HCT116 (cell line): ENCODE data around the gene SLC6A19. TPM values are rescaled to one million over a fixed set of nuclear protein-coding genes. Genes with fewer than 3 reads are reported as not detected.

Experiments
- ATAC-seq: fragments of 200-7000 bp; cut with Tn5 transposase; 2 replicates; pipeline ENCODE4 v1.9.1; 2020; ENCODE audit warnings: mild to moderate bottlenecking, moderate library complexity
- BruUV-seq: library from RNA; stranded (reverse); fragments of 400-500 nt; replicated peaks from 2 replicates; lab custom pipeline; 2021; lab: Mats Ljungman, UMichigan
- CTCF ChIA-PET: fragments of 300-600 bp; sonication (Branson Sonifier 250); formaldehyde crosslinking; loops from one replicate; lab custom pipeline; 2021; ENCODE audit warnings: antibody characterized with exemption; lab: Charles Lee
- POLR2A ChIA-PET: fragments of 300-600, 350-600 bp; sonication (Branson Sonifier 250); formaldehyde crosslinking; loops from one replicate; lab custom pipeline; 2021; ENCODE audit warnings: antibody characterized with exemption; lab: Charles Lee
- RAD21 ChIA-PET, 2 experiments: fragments of 300-600 bp; sonication (Branson Sonifier 250); formaldehyde crosslinking; loops; one replicate each; lab custom pipeline; 2023; ENCODE audit warnings: low total read pairs in 2 of 2; ENCODE audit not compliant: uncharacterized antibody in 2 of 2, unreplicated experiment in 2 of 2, low non-redundant PET in 1 of 2; lab: Charles Lee
- DNase-seq: peaks from one replicate; pipeline ENCODE4 v3.0.0-alpha.2; 2010; ENCODE audit warnings: low read depth, low spot score
- H2AFZ ChIP-seq: fragments of 200-600 bp; shearing (Covaris generic), sonication (generic); 2 replicates; pipeline ENCODE4 v1.6.1; 2017; ENCODE audit warnings: low read depth, mixed run types, mixed read lengths, antibody characterized with exemption, low read length; ENCODE audit not compliant: poor library complexity, severe bottlenecking
- H3K27ac ChIP-seq: 2 replicates; pipeline ENCODE4 v1.5.1; 2012; ENCODE audit warnings: low read depth, low read length
- H3K27me3 ChIP-seq: fragments of 200-600 bp; sonication (generic); 2 replicates; pipeline ENCODE4 v1.6.1; 2016; ENCODE audit warnings: mixed run types, low read length, mixed read lengths; ENCODE audit not compliant: insufficient read depth
- H3K36me3 ChIP-seq, 2 experiments: fragments of 200-500 bp in 1 of 2; fragments of 200-600 bp in 1 of 2; sonication (Bioruptor generic) in 1 of 2; sonication (generic) in 1 of 2; 2 replicates each; pipeline versions ENCODE4 v1.5.1 to v1.6.1; 2014 to 2016; ENCODE audit warnings: low read length in 2 of 2, inconsistent platforms in 1 of 2, mixed read lengths in 1 of 2, mixed run types in 1 of 2; ENCODE audit not compliant: insufficient read depth in 2 of 2, control insufficient read depth in 1 of 2
- H3K4me1 ChIP-seq, 2 experiments: fragments of 200-600 bp in 1 of 2; sonication (generic) in 1 of 2; 2 replicates each; pipeline versions ENCODE4 v1.5.1 to v1.6.1; 2012 to 2017; ENCODE audit warnings: low read length in 2 of 2, inconsistent platforms in 1 of 2, mild to moderate bottlenecking in 1 of 2, mixed read lengths in 1 of 2, mixed run types in 1 of 2, moderate library complexity in 1 of 2; ENCODE audit not compliant: insufficient read depth in 2 of 2, control insufficient read depth in 1 of 2
- H3K4me2 ChIP-seq: fragments of 200-600 bp; sonication (generic); 2 replicates; pipeline ENCODE4 v1.6.1; 2017; ENCODE audit warnings: mixed run types, low read length, mixed read lengths
- H3K4me3 ChIP-seq, 2 experiments: fragments of 200-600 bp in 1 of 2; sonication (generic) in 1 of 2; replicated peaks in 1 of 2; 2 replicates each; pipeline ENCODE4 v1.5.1; 2011 to 2016; ENCODE audit warnings: low read length in 2 of 2, control low read depth in 1 of 2, low read depth in 1 of 2, mild to moderate bottlenecking in 1 of 2, mixed read lengths in 1 of 2, mixed run types in 1 of 2
- H3K79me2 ChIP-seq: fragments of 200-600 bp; sonication (generic); 2 replicates; pipeline ENCODE4 v1.6.1; 2017; ENCODE audit warnings: mild to moderate bottlenecking, mixed run types, low read length, moderate library complexity, mixed read lengths; ENCODE audit not compliant: insufficient read depth
- H3K9ac ChIP-seq: fragments of 200-600 bp; sonication (generic); 2 replicates; pipeline ENCODE4 v1.6.1; 2016; ENCODE audit warnings: low read length, mixed read lengths
- H3K9me2 ChIP-seq: fragments of 200-600 bp; sonication (generic), shearing (Covaris generic); 2 replicates; pipeline ENCODE4 v1.6.1; 2017; ENCODE audit warnings: mixed run types, mild to moderate bottlenecking, moderate library complexity; ENCODE audit not compliant: insufficient read depth
- H3K9me3 ChIP-seq, 2 experiments: fragments of 200-500 bp in 1 of 2; fragments of 200-600 bp in 1 of 2; sonication (Bioruptor generic) in 1 of 2; sonication (generic) in 1 of 2; 2 replicates each; pipeline ENCODE4 v1.6.1; 2014 to 2017; ENCODE audit warnings: low read length in 2 of 2, mixed read lengths in 2 of 2, inconsistent platforms in 1 of 2, low read depth in 1 of 2, mild to moderate bottlenecking in 1 of 2, mixed run types in 1 of 2, moderate library complexity in 1 of 2; ENCODE audit not compliant: control insufficient read depth in 1 of 2, insufficient read depth in 1 of 2
- H4K20me1 ChIP-seq: fragments of 200-600 bp; sonication (generic), shearing (Covaris generic); 2 replicates; pipeline ENCODE4 v1.6.1; 2017; ENCODE audit warnings: mixed run types, mild to moderate bottlenecking, moderate library complexity; ENCODE audit not compliant: insufficient read depth
- CEBPB ChIP-seq: IDR thresholded peaks from 2 replicates; pipeline ENCODE4 v1.6.1; 2012; ENCODE audit warnings: low read depth
- CTCF ChIP-seq, 3 experiments: fragments of 200-600 bp in 1 of 3; sonication (generic) in 1 of 3; IDR thresholded peaks in 2 of 3; conservative IDR thresholded peaks in 1 of 3; 2 replicates each; pipeline ENCODE4 v1.5.1; 2012 to 2017; ENCODE audit warnings: low read depth in 2 of 3, low read length in 2 of 3, antibody characterized with exemption in 1 of 3, borderline replicate concordance in 1 of 3, control low read depth in 1 of 3, mild to moderate bottlenecking in 1 of 3, mixed read lengths in 1 of 3, mixed run types in 1 of 3, moderate library complexity in 1 of 3; ENCODE audit not compliant: insufficient read depth in 1 of 3
- EZH2phosphoT487 ChIP-seq: fragments of 200-600 bp; IDR thresholded peaks from 2 replicates; pipeline ENCODE4 v1.6.1; 2018; ENCODE audit warnings: antibody characterized with exemption, borderline replicate concordance
- REST ChIP-seq: IDR thresholded peaks from 2 replicates; pipeline ENCODE4 v1.6.1; 2012; ENCODE audit warnings: low read depth
- YY1 ChIP-seq: IDR thresholded peaks from 2 replicates; pipeline ENCODE4 v1.6.1; 2011; ENCODE audit warnings: low read length, low read depth, moderate library complexity, mild to moderate bottlenecking; ENCODE audit not compliant: insufficient replicate concordance; ENCODE audit errors: extremely low read depth
- ZNF274 ChIP-seq: fragments of 200-500 bp; sonication (Bioruptor generic); IDR thresholded peaks from 2 replicates; pipeline ENCODE4 v1.6.1; 2014; ENCODE audit warnings: mild to moderate bottlenecking, low read depth, low read length, inconsistent platforms
- intact Hi-C: fragments of 100-400 bp; cut with micrococcal nuclease; formaldehyde crosslinking; loops from 2 replicates; pipeline ENCODE4 v1.10.0; 2022
- total RNA-seq: library from RNA; stranded (reverse); gene quantifications from one replicate; pipeline ENCODE4 v1.2.1, GENCODE V29; 2021; ENCODE audit not compliant: unreplicated experiment

SLC6A19 gene
- total RNA-seq, 1 experiment from 2014 or later, result not detected

- Histone ChIP-seq H3K4me3 (no peak overlapping the region), H3K9ac (no peak overlapping the region), H3K9me3 (no peaks in the 10 kb centered on the region), H4K20me1 (no peaks in the 10 kb centered on the region), H3K36me3 (no peaks in the 10 kb centered on the region), H3K27ac (no peak overlapping the region), H3K4me2 (no peak overlapping the region), H3K9me2 (no peaks in the 10 kb centered on the region), H3K79me2 (no peaks in the 10 kb centered on the region), H3K27me3 (no peaks in the 10 kb centered on the region), H3K4me1 (peaks cover 0 to 5% of the 10 kb centered on the region in 2 experiments; a peak in 1 of 4 replicates), H2AFZ (no peak overlapping the region)
- ChIA-PET POLR2A (no interaction called here), RAD21 (no interaction called here), CTCF (no interaction called here)
- no peak for TF ChIP-seq EZH2phosphoT487
- no peak for TF ChIP-seq CTCF (IDR thresholded peaks at IDR 0.05 in 2 of 3, conservative IDR thresholded peaks at IDR 0.05 in 1 of 3; ENCODE audit: borderline replicate concordance in 1 of 3, insufficient read depth in 1 of 3, low read depth in 2 of 3, low read length in 2 of 3)
- no peak for TF ChIP-seq ZNF274
- no peak for TF ChIP-seq YY1
- TF ChIP-seq REST, result no peak
- no peak for TF ChIP-seq CEBPB
- DNase-seq, result no peak
- ATAC-seq, result no peak
- intact Hi-C loops, result no loop called here
- no TSS peak for BruUV-seq
These were observed 19.4 kb downstream of the SLC6A19 start for GRCh38 chr5:1220831-1221230.
